HTR-8/SVneo (cell line): Measurements from ENCODE around the gene RRAS2.
"Not testable (repeated sequence)": the region's sequence is repeated elsewhere in the genome, so short reads cannot be mapped to it uniquely, and the experiment has no call there.

Source experiments
- DNase-seq: peaks from one replicate; pipeline ENCODE4 v3.0.0; 2011; ENCODE audit warnings: low spot score, mixed read lengths; ENCODE audit not compliant: insufficient read length
- FAIRE-seq: peaks from 2 replicates; lab custom pipeline; 2011; peaks lifted over from hg19 to GRCh38; lab: Jason Lieb, UNC

The RRAS2 gene

GRCh38 chr11:14358729-14359439 is at the start of gene RRAS2:
Gene RRAS2, minus strand, starts transcription at chr11:14359183. Its CDS starts 313 bp downstream, at chr11:14358870.
- DNase-seq (peak; percentile 78), FAIRE-seq (peak; percentile 48)

DNA sequence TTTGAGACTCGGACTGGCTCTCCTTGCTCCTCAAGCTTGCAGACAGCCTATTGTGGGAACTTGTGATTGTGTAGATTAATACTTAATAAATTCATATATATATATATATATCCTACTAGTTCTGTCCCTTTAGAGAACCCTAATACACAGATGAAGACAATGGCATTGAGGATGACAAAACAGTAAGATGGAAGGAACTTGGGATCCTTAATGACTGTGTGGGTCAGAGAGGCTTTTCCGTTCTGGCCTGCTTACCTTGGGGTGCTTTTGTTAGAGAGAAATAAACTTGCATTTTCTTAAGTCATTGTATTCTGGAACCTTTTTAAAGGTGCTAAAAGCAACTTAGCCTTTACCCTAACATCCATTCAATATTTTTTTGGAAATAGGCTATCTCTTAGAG is 49.6 kb upstream of the RRAS2 start:
- FAIRE-seq (no peak), DNase-seq (no peak)

GRCh38 chr11:14406116-14406515 is 47.1 kb upstream of the RRAS2 start:
- not testable (repeated sequence) for FAIRE-seq, DNase-seq

GRCh38 chr11:14403528-14403927 is 44.5 kb upstream of the RRAS2 start:
- not testable (repeated sequence) for FAIRE-seq, DNase-seq

DNA sequence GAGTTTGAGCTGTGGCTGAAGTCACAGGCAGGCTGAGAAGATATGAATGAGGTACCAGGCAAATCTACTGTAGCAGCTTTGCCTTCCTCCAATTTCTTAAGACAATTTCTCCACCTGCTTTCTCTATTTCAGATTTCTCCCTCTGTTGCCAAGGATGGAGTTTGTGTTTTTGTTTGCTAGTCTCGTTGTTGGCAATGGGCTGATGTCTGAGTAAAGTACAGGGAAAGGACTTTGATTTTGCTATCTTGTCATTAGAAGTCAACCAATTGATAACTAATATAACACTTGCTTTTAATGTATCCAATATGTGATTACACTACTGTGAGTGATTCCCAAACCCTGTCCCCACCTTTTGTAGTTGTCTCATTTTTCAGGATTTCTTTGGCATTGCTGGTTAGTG is 40.1 kb upstream of the RRAS2 start:
- no peak for DNase-seq
- no peak for FAIRE-seq

DNA sequence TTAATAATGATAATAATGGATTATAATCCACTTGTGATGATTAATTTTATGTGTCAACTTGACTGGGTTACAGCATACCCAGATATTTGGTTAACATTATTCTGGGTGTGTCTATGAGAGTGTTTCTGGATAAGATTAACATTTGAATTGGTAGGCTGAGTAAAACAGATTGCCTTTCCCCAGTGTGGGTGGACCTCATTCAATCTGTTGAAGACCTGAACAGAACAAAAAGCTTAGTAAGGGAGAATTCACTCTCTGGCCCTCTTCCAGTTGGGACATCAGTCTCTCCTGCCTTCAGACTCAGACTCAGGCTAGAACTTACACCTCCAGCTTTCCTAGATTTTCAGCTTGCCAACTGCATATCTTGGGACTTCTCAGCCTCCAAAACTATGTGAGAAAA is 37.3 kb upstream of the RRAS2 start:
- DNase-seq = no peak
- no peak for FAIRE-seq

DNA sequence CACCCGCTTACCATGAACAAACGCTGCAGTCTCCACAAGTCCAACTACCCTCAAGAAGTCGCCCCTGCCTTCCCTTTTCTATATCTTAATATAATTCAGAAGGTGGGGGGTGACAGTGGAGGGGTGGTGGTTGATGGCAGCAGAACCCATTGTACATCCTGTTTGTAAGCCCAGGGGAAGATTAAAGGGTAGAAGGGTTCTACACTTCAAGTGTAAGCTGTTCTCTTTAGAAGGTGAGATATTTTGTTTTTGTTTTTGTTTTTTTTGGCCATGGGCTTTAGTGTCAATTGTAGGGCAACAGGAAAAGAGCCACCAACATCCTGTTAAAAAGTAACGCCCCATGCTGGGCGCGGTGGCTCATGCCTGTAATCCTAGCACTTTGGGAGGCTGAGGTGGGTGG is 34.9 kb upstream of the RRAS2 start:
- DNase-seq = no peak
- no peak for FAIRE-seq

GRCh38 chr11:14393129-14393528 is 34.1 kb upstream of the RRAS2 start:
- FAIRE-seq = no peak

GRCh38 chr11:14390669-14391068 is 31.7 kb upstream of the RRAS2 start:
- FAIRE-seq (no peak), DNase-seq (no peak)

More at GRCh38 chr11:14393129-14393528, 34.1 kb upstream of the RRAS2 start:
- no peak for DNase-seq

DNA sequence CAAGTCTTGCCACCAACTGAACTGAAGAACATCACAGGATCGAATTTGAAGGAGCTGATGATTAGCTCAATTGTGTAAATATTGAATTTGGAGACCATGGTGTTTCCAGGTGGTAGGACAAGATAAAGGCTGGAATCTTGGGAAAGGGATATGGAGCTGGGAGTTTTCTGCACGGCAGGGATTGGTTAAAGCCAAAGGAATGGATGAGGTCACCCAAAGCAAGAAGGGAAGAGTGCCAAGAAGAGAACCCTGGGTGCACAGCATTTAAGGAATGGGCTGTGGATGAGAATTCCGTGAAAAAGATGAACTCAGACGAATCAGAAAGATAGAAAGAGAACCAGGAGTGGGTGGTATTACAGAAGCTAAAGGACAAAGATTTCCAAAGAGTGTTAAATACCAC is 29.4 kb upstream of the RRAS2 start:
- FAIRE-seq (no peak), DNase-seq (no peak)

- no peak for DNase-seq
Measured at GRCh38 chr11:14386895-14387480, 28.0 kb upstream of the RRAS2 start.

DNA sequence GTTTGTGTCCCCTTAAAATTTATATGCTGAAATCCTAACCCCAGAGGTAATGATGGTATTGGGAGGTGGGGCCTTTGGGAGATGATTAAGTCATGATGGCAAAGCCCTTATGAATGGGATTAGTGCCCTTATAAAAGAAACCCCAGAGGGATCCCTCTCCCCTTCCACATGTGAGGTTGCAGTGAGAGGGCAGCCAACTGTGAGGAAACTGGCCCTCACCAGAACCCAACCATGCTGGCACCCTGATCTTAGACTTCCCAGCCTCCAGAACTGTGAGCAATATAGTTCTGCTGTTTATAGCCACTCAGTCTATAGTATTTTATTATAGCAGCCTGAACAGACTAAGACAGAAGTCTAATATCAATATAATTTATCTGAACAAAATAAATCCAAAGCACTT is 27.1 kb upstream of the RRAS2 start:
- DNase-seq (no peak), FAIRE-seq (no peak)

More at GRCh38 chr11:14386895-14387480, 28.0 kb upstream of the RRAS2 start:
- FAIRE-seq = no peak

- DNase-seq (no peak), FAIRE-seq (no peak)
Measured at GRCh38 chr11:14384338-14384737, 25.4 kb upstream of the RRAS2 start.

GRCh38 chr11:14381968-14382367 is 23.0 kb upstream of the RRAS2 start:
- FAIRE-seq = no peak

GRCh38 chr11:14380947-14381561 is 22.1 kb upstream of the RRAS2 start:
- FAIRE-seq = peak; percentile 59
- DNase-seq = peak; percentile 60

More at GRCh38 chr11:14381968-14382367, 23.0 kb upstream of the RRAS2 start:
- DNase-seq = no peak

- DNase-seq = no peak
- FAIRE-seq = no peak
Measured at GRCh38 chr11:14380125-14380936, 21.3 kb upstream of the RRAS2 start.

GRCh38 chr11:14378171-14378570 is 19.2 kb upstream of the RRAS2 start:
- FAIRE-seq = peak; percentile 31

DNA sequence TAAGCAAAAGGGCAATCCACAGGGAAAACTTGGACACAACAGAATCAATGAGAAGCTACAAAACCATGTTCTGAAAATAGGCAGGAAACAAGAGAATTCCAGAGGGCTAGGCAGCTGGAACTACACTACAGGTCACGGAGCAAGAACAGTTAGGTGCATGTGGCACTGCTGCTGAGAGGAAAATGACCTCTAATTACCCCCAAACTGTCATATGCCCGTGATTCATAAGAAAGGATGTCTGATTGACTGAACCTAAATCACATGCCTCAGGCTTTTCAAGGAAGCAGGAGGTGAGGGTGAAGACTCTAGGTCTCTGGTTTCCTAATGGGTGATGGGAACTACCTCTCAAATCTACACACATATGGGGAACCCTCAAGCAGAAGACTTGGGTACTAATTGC is 17.9 kb upstream of the RRAS2 start:
- DNase-seq (no peak), FAIRE-seq (no peak)

More at GRCh38 chr11:14378171-14378570, 19.2 kb upstream of the RRAS2 start:
- DNase-seq = no peak

- FAIRE-seq (no peak), DNase-seq (no peak)
Measured at GRCh38 chr11:14374922-14375830, 16.2 kb upstream of the RRAS2 start.
